Activated effector memory CD4-positive, alpha-beta T cell treated with Interleukin-2 at 50 U/mL for 16 hours (primary cell): ENCODE measurements around the gene GPS1.
A peak's percentile ranks its signal among the peaks of the same experiment; 100 is the strongest.

Experiments
- DNase-seq: peaks from one replicate; pipeline ENCODE4 v3.0.0-alpha.2; 2020

GPS1 gene

GRCh38 chr17:82061047-82061925 is 9.6 kb downstream of the GPS1 start:
- DNase-seq, result no peak

DNA sequence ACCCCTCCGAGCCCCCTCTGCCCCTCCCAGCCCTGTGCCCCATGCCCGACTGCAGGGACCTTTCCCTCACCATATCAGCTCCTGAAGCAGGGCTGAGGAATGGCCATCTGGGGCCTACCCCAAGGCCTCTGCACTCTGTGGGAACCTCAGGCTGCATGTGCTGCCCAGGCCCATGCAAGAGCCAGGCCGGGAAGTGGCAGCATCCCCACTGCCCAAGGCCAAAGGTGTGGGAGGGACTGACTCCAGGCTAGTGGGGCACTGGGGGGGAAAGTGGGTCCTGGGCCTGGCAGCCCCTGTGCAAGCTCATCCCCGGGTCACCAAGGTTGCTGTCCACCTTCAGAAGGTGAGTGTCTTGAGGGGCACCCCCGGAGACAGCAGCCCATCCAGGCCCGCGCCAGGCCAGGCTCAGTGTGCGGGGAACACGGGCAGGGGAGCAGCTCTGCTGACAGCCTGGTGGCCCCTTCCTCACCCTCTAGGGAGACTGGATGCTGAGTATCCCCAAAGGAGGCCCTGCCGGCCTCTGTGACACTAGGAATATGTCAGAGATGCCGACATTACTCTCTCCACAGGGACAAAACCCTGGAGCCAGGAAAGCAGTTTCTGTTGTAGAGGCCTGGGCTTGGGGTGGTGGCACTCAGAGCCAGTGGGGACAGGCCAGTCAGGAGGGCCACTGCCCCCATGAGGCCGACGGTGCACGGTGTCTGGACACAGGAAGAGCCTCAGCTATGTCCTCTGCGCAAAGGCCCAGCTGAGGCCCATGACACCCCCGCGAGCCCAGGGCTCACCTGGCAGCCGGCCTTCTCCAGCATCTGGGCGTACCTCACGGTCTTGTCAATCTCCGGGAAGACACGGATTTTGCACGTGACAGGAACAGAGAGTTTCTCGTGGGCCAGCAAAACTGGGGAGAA is 10.6 kb downstream of the GPS1 start:
- DNase-seq, result no peak

GRCh38 chr17:82062984-82063368 is 11.3 kb downstream of the GPS1 start:
- no peak for DNase-seq

GRCh38 chr17:82063424-82064415 is 12.0 kb downstream of the GPS1 start:
- no peak for DNase-seq

DNA sequence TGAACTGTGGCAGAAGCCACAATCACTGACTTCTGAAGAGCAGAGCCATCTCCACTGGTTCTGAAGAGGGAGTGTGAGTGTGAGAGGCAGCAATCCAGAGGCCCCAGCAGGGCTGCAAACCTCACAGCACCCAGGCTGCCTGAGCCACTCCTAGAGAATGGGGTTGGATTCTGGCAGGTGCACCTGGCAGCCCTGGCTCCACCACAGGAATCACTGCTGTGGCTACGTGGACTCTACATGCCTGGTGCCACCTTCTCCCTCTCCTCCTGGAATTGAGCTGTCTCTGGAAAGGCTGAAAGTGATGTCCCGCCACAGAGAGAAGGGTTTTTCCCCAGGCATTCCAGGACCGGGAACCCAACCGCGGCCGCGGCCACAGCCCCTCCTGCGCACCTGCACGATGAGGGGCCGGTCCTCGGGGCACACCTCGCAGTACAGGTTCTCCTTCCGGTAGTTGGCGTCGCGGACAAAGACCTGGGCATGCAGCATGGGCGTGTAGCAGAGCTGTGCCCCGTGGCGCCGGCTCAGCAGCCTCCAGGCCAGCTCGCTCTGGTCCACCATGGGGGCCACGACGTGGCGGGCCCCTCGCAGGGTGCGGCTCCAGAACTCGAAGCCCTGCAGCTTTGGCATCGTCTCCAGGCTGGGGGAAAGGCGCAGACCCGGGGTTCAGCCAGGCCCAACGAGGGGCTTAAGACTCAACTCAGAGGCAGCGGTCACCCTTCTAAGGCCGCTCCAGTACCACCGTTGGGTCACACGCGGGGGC is 12.9 kb downstream of the GPS1 start:
- no peak for DNase-seq

- DNase-seq, result no peak
Measured at GRCh38 chr17:82065193-82065637, 13.5 kb downstream of the GPS1 start.

- peak; percentile 60 for DNase-seq
Measured at GRCh38 chr17:82065638-82066303, 14.1 kb downstream of the GPS1 start, which contains the start of gene DUS1L. Gene DUS1L (minus strand): TSS chr17:82065804. CDS start chr17:82065059, 745 bp downstream.

DNA sequence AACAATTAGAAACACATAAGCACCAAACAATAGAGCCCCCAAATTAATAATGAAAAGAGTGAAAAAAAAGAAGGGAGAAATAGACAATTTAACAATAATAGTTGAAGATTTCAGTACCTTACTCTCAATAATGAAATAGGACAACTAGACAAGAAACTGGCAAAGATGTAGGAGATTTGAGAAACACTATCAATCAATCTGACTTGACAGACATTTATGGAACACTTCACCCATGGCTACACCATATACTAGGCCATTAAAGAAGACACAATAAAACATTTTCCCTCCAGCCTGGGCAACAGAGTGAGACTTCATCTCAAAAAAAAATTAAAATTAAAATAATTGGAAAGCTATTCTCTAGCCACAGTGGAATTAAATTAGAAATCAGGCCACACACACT is 18.9 kb downstream of the GPS1 start:
- no peak for DNase-seq

- DNase-seq, result no peak
Measured at GRCh38 chr17:82072827-82073226, 21.1 kb downstream of the GPS1 start.

DNA sequence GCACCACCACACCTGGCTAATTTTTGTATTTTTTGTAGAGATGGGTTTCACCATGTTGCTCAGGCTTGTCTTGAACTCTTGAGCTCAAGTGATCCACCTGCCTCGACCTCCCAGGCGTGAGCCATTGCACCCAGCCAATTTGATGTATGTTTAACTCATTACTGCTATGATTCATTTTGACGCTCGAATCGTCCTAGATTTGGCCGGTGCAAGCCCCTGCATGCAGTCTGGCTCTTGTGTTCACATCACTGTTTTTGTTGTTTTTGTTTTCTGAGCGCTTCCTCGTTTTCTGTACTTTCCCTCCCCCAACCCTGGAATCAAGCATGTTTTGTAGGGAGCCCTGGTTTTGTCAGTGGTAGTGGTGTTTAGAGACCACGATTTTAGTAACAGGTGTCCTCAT is 21.7 kb downstream of the GPS1 start:
- DNase-seq, result no peak

DNA sequence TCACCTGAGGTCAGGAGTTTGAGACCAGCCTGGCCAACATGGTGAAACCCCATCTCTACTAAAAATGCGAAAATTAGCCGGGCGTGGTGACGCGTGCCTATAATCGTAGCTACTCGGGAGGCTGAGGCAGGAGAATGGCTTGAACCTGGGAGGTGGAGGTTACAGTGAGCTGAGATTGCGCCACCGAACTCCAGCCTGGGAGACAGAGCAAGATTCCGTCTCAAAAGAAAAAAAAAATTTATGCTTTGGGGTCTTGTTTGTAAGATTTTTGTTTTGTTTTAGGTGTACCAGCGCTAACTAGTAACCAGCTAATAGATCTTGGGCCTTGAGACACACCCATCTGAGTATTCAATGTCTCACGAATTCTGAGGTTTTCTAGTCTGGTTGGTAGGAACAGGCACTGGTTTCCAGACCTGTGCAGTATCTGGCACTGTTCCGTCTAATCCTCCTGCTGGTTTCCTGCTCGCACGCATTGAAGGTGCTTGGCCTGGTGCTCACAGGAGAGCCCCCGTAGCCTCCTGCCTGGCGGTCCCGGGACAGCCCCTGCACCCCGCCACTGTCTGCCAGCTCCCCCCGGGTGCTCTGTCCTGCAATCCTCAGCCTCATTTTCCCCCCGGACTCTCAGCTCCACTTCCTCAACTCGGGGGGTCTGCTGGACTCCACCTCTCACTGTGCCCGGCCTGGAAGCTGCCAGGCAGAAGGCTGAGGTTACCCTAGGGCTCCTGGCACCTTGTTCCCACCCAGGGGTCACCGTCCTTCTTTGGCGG is 24.5 kb downstream of the GPS1 start:
- DNase-seq, result no peak

DNA sequence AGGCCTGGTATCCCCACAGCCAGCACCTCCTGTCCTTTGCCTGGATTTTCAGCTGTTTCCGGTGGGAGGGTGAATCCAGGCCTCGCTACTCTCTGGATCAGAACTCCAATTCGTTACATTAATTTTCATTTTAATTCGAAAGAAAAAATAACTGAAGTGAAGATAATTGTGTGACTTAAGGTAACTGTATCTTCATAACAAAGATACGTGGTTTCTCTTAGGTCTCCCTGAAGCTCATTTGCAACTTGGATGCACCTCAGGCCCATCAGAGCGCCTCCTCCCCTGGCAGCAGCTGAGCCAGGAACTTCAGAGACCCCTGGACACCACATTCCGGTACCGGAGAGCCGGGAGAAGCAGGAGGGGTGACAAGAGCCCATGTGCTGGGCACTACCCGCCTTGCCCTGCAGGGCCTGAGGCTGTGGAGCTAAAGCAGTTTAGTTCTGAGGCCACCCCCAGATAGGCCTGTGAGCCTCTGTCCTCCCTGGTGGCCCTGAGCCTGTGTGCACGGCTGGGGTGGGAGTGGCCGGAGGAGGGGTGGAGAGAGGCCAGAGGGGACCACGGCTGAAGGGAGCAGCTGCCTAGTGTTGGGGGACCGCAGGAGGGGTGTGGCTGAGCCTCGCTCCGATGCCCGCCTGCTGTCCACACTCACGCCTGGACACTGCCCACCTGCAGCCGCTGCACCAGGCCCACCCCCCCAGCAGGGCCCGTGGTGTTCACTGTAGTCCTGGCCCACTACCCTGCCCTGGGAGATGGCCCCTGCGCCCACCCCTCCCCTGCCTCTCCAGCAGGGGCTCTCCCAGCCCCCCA is 25.3 kb downstream of the GPS1 start:
- DNase-seq, result no peak

GRCh38 chr17:82077617-82078358 is 26.1 kb downstream of the GPS1 start:
- DNase-seq, result no peak

GRCh38 chr17:82078433-82078832 is 26.7 kb downstream of the GPS1 start:
- no peak for DNase-seq

GRCh38 chr17:82079001-82079677 is 27.4 kb downstream of the GPS1 start:
- DNase-seq, result no peak

GRCh38 chr17:82080048-82080788 is 28.5 kb downstream of the GPS1 start:
- DNase-seq, result no peak

DNA sequence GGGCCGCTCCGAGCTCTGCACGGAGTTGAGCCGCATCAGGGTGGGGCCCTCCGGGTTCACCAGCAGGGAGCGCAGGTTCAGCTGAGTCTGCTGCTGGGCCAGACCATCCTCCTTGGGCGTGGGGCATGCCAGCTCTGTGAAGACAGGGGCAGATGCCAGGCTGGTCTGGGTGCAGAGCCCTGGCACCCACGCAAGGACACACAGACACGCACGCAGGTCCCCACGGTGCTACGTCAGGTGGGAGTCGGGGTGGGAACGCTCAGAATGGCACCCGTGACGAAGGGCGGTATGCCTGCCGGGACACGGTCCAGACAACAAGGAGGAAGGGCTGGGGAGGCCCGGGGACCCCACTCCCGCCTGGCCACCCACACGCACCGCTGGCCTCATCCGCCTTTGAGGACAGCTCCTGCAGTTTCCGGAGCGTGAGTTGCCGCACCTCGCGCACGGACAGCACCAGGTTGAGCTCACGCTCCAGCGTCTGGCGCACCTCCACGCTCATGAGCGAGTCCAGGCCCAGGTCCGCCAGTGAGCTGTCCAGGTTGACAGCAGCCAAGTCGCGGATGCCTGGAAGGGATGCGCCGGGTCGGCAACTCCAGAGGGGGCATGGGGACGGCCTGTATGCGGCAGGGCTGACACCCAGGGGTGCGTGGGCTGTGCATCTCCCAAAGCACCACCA is 29.2 kb downstream of the GPS1 start:
- DNase-seq, result no peak
